Raji (cell line): Measurements from ENCODE around the gene AAMP.

Experiments used
- POLR2A ChIP-seq: IDR thresholded peaks from 2 replicates; pipeline ENCODE4 v1.6.1; 2011; ENCODE audit warnings: low read depth, low read length, control low read depth; ENCODE audit not compliant: insufficient read depth

AAMP gene

GRCh38 chr2:218298314-218298875, 28.5 kb upstream of the AAMP start:
- no peak for TF ChIP-seq POLR2A

DNA sequence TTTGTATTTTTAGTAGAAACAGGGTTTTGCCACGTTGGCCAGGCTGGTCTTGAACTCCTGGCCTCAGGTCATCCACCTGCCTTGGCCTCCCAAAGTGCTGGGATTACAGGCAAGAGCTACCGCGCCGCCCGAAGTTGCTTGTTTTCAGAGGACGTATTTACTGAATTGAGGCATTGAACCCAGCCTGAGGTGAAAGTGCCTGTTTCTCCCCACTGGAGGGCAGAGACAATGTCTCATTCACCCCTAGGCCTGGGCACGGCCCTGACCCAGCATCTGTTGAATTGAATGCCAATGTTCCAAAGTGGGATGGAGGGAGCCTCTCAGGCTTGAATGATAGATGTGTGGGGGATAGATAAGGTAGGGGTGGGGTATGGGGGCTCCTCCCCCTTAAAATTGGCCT, 26.9 kb upstream of the AAMP start:
- TF ChIP-seq POLR2A = no peak

- no peak for TF ChIP-seq POLR2A
These were observed 26.3 kb upstream of the AAMP start for GRCh38 chr2:218296200-218296599.

GRCh38 chr2:218295029-218295428, 25.1 kb upstream of the AAMP start:
- no peak for TF ChIP-seq POLR2A

- TF ChIP-seq POLR2A = no peak
These were observed 24.6 kb upstream of the AAMP start for GRCh38 chr2:218294430-218295022.

DNA sequence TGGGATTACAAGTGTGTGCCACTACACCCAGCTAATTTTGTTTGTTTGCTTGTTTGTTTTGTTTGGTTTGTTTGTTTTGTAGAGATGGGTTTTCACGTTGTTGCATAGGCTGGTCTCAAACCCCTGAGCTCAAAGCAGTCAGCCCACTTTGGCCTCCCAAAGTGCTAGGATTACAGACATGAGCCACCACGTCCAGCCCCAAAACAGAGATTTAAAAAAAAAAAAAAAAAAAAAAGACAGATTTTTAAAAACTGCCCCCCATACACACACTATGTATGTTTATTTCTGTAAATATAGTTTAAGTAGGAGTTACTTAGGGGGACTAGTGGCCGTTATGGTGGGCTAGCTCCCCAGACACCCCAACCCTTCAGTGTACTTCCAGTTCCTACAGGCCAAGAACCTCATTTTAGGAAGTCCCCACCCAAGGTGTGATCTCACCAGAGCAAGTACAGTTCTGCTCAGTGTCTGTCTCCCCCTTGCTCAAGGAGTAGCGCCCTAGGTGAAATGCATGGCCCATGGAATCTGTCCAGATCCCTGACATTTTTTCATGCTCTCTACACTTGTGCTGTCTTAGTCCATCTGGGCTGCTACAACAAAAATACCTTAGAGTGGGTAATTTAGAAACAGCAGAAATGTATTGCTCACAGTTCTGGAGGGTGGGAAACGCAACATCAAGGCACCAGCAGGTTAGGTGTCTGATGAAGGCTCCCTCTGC, 23.9 kb upstream of the AAMP start:
- TF ChIP-seq POLR2A = no peak

DNA sequence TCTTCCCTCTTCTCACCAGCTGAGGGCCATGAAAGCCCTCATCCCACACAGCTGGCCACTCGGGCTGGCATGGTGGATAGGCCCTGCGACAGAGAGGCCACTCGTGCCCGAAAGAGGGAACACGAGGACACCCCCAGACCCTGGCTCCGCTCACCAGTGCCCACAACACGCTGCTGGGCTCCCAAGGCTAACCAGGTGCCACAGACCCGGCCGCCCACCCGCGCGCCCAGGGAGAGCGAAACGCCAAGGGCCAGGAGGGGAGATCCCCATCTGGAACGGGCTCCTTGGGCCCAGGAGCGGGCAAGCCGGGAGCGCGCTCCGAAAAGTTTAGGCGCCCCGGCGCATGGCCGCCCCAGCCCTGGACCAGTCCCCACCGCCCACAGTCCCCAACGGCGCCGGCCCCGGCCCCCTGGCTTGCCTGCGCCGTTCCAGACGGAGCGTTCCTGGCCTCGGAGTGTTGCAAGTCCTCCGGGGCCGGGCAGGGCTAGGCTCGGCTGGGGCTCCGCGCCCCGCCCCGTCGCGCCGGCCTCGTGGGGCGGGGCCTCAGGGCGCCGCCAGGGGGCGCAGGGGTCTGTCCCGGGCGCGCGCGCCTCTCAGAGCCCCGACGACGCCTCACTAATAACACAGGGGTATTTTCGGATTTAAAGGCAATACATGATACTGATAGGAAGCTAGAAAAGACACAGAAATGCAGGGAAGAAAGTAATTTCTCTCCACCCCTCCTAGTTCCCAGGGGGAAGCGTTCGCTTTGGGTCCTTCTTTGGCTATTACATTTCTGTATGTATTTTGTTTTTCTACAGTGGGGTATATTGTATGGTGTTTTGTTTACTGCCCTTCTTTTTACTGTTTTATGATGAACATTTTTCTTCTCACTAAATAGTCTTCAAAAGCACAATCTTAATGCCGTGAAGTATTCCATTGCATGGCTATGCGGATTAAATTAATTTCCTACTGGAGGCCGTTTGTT, 22.4 kb upstream of the AAMP start, which contains the start of gene TMBIM1:
Gene TMBIM1, minus strand, starts transcription at position 456 of the 967 bp plus-strand sequence. CDS start 10,362 bp downstream, outside the sequence.
- TF ChIP-seq POLR2A = peak; percentile 50

- peak; percentile 13; the same call in 1 of the 2 replicates for TF ChIP-seq POLR2A
These were observed 21.5 kb upstream of the AAMP start for GRCh38 chr2:218291318-218292047.

GRCh38 chr2:218290316-218291261, 20.7 kb upstream of the AAMP start:
- TF ChIP-seq POLR2A = peak; percentile 62

DNA sequence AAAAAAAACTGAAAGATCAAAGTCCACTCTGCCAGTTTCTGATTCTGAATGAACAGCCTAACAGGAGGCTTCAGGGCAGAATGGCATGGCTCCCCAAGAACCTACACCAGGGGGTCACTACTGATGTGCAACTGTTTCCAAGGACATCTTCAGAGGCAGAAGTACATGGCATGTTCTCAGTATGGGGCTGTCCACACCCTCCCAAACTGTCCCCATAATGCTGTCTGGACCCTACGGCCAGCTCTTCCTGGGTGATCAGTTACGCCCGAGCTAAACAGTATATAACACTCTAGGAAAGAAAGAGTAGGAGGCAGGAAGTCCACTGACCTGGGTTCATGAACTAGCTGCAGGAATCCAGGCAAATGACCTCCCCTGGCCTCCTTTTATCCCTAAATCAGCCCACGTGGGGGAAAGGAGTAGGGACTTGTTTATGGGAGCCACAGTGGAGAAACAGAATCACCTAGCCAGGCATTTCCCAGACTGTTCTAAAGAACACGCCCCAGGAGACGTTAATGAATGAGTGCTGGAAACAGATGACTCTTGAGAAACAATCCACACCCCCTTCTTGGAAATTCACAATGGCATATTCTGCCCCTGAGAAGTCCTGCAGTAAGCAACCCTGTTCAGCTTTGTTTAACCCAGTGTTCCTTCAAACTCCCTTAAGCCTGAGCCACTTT, 19.8 kb upstream of the AAMP start:
- TF ChIP-seq POLR2A = no peak

DNA sequence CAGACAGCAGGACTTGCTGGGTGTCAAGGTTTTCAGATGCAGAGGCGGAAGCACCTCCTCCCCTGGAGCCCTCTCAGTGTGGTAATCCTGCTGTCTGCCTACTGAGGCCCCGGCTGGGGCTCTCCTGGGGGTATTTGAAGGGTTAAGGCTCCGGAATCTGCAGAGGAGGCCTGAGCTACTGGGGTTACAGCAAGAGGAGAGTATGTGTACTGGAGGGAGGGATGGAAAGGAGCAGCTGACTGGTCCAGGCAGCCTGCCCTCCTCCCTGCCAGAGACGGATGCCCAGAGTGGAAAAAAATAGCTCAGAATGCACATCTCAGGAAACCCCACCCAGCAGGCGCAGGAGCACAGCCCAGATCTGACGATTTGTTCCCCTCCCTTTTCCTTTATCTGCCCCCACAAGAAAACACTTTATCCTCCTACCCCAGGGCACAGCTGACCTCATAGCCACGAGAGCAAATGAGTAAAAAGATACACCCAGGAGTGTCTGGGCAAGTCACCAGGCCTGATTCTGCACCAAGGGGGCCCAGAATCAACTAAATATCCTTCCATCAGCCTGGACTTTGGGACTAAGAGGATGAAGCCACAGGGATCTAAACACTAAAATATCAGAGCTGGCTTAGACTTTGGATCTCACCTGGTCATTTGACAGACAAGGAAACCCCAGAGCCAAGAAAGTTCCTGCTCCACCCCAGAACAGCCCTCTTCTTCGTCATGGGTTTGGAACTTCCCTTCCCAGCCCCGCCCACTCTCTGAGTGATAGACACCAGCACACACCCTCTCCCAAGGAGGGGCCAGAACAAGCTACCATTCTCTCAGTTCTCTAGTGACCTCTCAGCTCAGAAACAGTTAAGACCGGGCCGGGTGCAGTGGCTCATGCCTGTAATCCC, 16.9 kb upstream of the AAMP start:
- TF ChIP-seq POLR2A = no peak

GRCh38 chr2:218285604-218286003, 15.7 kb upstream of the AAMP start:
- TF ChIP-seq POLR2A = no peak

GRCh38 chr2:218284106-218284811, 14.3 kb upstream of the AAMP start:
- no peak for TF ChIP-seq POLR2A
